ENCODE data around the gene TNIK. TPM values are rescaled to one million over a fixed set of nuclear protein-coding genes. Genes with fewer than 3 reads are reported as not detected.

TNIK gene
- total RNA-seq = 33.9 TPM

DNA sequence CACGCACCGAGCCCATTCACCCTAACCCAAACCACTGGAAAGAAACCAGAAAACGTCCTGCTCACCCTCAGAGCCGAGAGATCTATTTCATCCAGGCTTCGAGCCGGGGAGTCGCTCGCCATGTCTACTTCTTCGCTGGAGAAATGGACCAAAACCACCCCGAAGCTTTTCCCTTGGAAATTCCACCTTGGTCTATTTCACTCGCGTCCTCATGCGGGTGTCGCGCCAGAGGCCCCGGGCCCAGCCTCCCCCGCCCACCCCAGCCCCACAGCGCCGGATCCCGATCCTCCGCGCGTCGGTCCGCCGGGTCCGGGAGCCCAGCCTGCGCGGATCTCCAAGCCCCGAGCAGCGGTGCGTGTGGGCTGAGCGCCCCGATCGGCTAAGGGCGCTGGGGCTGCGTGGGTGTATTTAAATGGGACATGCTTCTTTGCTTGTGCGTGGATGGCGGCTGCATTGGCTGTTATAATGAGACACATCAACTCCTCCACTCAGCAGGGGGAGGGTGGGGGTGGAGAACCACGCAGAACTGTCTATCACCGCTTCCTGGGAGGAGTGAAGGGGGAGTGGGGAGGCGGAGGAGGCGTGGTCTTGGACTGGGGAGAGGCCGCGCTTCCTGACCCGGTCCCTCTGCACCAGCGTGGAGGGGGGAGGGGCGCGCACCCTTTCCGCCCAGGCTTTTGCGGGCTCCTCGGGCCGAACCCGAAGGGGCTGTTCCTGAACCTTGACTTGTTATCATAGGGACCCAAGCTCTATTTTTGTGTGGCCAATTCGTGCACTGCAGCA is at the start of gene TNIK:
Gene TNIK, minus strand, starts transcription at position 464 of the 783 bp plus-strand sequence. Its CDS starts 342 bp downstream, at position 122.
- peak; percentile 94 for DNase-seq (ENCODE audit: low spot score)

- no peak for DNase-seq (ENCODE audit: low spot score)
These were observed 48.5 kb upstream of the TNIK start for GRCh38 chr3:171508676-171509075.

DNA sequence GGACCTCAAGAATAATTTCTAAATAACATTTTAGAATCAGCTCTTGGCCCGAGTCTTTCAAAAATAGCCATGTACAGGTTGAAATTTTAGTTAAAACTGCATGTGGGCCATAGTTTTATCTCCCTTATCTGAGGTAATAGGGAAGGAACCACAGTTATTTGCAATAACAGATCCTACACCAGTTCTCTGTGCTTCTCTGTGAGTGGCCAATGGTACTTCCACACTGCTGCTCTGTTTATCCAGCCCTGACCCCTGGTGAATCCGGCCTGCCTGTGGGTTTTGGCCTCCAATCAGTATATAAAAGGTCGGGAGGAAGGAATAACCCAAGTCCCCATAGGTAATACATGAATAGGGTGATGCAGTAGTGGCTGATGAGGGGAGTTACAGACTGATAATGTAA is 48.0 kb upstream of the TNIK start:
- DNase-seq (ENCODE audit: low spot score) = no peak

- DNase-seq (ENCODE audit: low spot score) = no peak
These were observed 46.6 kb upstream of the TNIK start for GRCh38 chr3:171506743-171507319.

GRCh38 chr3:171505822-171506333 is 45.7 kb upstream of the TNIK start:
- no peak for DNase-seq (ENCODE audit: low spot score)

DNA sequence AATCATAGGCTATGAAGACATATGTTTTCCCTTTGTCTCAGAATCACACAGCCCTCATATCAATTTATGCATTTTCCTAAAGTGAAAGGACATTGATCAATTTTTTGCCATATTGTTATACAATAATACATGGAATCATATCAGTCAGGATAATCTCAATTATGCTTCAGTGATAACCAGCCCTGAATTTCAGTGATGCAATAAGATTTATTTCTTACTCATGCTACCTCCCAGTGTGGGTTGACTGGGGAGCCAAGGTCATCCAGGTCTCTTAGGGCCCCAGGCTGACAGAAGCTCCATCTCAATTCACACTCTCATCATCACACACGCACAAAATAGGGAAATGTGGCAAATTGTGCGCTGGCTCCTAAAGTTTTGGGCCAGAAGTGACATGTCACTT is 44.2 kb upstream of the TNIK start:
- no peak for DNase-seq (ENCODE audit: low spot score)

GRCh38 chr3:171503817-171504216 is 43.6 kb upstream of the TNIK start:
- DNase-seq (ENCODE audit: low spot score) = no peak

DNA sequence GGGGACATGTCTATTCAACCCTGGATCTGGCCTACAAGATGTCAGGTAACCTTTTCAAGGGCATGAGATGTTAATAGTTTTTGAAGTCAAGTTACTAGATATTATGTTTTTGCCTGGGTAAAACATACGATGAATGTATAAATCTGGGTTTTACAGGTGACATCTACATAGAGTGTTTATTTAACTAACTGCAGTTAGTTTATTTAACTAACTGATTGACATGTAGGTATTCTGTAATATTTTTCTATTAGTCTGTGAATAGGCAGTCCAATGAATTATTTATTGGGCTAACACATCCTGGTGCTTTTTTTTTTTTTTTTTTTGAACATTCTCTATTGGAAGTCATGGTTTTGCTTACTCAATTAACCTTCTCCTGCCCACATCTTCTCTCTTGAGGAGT is 38.7 kb upstream of the TNIK start:
- no peak for DNase-seq (ENCODE audit: low spot score)

DNA sequence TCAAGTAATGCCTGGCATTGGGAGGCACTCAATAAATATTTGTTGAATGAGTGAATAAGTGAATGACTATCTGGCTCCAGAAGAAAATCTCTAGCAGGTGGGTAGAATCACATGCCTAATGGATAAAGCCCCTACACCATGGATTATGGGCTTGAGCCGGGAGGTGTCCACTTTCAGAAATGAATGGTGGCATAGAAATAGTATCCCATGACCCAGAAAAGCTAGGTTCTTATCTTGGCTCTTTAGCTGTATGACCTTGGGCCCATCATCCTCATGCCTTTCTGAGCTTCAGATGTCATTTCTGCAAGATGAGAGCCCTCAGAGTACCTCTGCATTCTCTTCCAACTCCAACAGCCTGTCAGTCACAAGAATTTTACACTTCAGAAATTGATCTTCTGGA is 37.3 kb upstream of the TNIK start:
- no peak for DNase-seq (ENCODE audit: low spot score)

DNA sequence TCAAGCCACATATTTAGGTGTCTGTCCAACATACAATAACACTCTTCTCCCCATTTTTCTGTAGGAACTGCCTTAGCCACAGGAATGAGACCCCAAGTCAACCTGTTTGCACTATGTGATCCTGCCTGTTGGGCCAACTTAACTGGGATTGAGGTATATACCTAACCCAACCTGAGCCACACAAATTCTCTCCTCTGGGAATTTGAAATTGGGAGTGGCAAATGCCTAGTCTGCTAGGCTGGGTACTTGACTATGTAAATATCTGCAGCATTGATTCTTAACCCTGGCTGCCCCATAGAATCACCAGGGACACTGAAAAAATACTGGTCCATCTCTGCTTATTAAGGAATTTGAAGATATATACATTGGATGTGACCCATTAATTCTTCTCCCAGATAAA is 35.2 kb upstream of the TNIK start:
- DNase-seq (ENCODE audit: low spot score) = no peak

- no peak for DNase-seq (ENCODE audit: low spot score)
These were observed 34.4 kb upstream of the TNIK start for GRCh38 chr3:171494457-171495109.

GRCh38 chr3:171491361-171491760 is 31.2 kb upstream of the TNIK start:
- no peak for DNase-seq (ENCODE audit: low spot score)

- DNase-seq (ENCODE audit: low spot score) = no peak
These were observed 30.7 kb upstream of the TNIK start for GRCh38 chr3:171490901-171491300.

DNA sequence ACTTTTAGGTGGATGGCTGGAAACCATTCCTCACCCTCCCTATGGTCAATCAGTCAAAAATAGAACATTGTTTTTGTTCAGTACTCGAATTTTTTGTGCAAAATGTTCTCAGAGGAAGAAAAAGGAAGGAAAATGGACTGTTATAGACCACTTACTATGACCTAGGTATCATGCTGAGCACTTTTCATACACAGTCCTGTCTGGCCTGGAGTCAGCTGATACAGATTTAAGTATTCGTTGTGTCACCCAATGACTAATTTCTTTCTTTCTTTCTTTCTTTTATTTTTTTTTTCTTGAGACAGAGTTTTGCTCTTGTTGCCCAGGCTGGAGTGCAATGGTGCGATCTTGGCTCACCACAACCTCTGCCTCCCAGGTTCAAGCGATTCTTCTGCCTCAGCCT is 29.1 kb upstream of the TNIK start:
- DNase-seq (ENCODE audit: low spot score) = no peak

DNA sequence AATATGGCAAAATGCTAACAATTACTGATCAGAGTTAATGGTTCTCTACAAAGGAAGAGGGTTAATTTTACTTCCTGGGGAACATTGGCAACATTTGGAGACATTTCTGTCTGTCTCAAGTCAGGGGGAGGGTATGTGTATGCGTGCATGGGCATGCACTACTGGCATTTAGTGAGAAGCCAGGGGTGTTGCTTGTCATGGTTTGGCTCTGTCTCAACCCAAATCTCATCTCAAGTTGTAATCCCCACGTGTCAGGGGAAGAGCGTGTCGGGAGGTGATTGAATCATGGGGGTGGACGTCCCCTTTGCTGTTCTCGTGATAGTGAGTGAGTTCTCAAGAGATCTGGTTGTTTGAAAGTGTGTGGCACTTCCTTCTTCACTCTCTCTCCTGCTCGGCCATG is 28.3 kb upstream of the TNIK start:
- DNase-seq (ENCODE audit: low spot score) = no peak

- no peak for DNase-seq (ENCODE audit: low spot score)
These were observed 27.2 kb upstream of the TNIK start for GRCh38 chr3:171487382-171487781.

- no peak for DNase-seq (ENCODE audit: low spot score)
These were observed 25.1 kb upstream of the TNIK start for GRCh38 chr3:171485338-171485737.

GRCh38 chr3:171481011-171481410 is 20.8 kb upstream of the TNIK start:
- DNase-seq (ENCODE audit: low spot score) = no peak

DNA sequence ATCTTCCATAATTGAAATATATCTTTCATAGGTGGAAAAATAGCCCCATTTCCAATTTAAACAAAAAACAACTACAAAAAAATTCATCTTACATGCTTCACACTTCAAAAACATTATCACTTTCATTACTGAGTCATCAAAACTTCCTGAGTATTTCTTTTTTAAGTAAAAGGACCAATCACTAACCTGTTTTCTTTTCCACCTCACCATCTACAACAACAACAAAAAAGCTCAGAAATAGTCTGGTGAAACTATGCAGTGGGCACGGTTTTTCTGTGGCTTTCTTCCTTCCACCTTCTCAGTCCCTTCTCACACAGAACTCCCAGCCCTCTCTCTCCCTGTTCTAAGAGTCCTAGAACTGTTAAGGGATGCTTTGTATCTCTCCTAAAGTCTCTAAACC is 20.3 kb upstream of the TNIK start:
- DNase-seq (ENCODE audit: low spot score) = no peak

DNA sequence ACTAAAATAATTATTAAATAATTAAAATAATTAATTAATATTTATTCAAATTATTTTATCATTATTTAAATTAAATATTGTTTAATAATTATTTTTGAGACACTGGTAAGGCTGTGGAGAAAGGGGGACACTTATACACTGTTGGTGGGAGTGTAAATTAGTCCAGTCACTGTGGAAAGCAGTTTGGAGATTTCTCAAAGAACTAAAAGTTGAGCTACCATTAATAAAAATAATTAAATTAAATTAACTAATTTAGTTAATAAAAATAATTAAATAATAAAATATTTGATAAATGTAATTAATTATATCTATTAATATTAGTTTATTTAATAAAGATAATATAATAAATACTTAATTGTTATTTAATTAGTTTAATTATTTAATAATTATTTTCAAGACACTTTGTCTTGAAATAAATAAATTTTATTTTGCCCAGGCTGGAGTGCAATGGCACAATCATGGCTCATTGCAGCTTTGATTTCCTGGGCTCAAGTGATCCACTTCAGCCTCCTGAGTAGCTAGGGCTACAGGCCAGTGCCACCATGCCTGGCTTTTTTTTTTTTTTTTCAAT is 16.4 kb upstream of the TNIK start:
- DNase-seq (ENCODE audit: low spot score) = no peak

- no peak for DNase-seq (ENCODE audit: low spot score)
These were observed 12.3 kb upstream of the TNIK start for GRCh38 chr3:171472552-171472951.

GRCh38 chr3:171470714-171471227 is 10.6 kb upstream of the TNIK start:
- DNase-seq (ENCODE audit: low spot score) = no peak
